ENCODE data around the gene EIF4G2. TPM values are rescaled to one million over a fixed set of nuclear protein-coding genes. Genes with fewer than 3 reads are reported as not detected.
A peak's percentile ranks its signal among the peaks of the same experiment; 100 is the strongest.

Gene EIF4G2
- total RNA-seq, 2 experiments from 2014 or later, result 757 to 842 TPM

DNA sequence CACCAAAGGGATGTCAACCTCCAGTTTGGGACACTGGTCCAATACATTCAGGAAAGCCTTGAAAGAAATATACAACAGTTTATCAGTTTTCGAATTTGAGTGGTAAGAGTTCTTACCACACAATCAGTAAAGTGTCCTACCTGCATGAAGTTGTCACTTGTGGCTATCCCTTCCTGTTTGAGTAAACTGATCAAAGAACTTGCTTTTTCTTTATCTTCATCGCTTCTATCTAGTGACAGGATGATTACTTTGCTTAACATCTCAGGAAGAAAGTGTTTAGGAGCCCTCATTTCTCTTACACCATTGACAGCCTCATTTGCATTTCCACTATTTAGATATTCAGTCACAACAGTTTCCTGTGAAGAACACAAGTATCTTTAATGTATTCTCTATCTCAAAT lies 8.4 kb downstream of the EIF4G2 start:
- Mint-ChIP-seq H3K4me3 (no peak overlapping the region), H3K36me3 (ENCODE audit: low read depth) (peaks cover 83% of the 10 kb centered on the region)
- intact Hi-C loops (cut with micrococcal nuclease), result no loop called here

DNA sequence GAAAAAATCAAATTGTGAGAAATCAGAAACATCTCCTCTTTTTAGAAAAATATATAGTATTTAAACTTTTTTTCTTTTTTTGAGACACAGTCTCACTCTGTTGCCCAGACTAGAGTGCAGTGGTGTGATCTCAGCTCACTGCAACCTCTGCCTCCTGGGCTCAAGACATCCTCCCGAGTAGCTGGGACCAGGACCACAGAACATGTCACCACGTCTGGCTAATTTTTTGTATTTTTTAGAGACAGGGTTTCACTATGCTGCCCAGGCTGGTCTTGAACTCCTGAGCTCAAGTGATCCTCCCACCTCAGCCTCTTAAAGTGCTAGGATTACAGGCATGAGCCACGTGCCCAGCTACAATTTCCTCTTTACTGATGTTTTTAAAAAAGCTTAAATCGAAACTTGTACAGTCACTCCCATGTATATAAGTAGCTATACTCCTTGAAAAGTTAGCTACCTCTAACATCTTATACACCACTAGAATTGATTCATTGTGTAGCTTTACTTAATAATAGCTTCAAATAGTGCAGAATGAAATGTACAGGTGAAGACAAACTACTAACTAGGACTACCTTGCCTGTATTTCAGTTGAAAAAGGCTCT lies 10.3 kb downstream of the EIF4G2 start:
- Mint-ChIP-seq H3K4me3 (no peak overlapping the region), H3K27me3 (no peaks in the 10 kb centered on the region), H3K27ac (peak overlapping the region; percentile 74), H3K4me1 (ENCODE audit: low read depth) (peaks cover 57% of the 10 kb centered on the region), H3K36me3 (ENCODE audit: low read depth) (peaks cover 64% of the 10 kb centered on the region), H3K9me3 (no peaks in the 10 kb centered on the region)
- ATAC-seq (peak; percentile 25), DNase-seq (no peak)
- ChIA-PET POLR2A (interaction anchor here (1.0 to 6.6 kb wide), 3 partner anchors 9 to 59 kb away, joined by 4 to 117 read pairs (median 9); partner anchors contain the start of genes EIF4G2 and ZBED5), CTCF (interaction anchor here (0.8 to 7.8 kb wide), 5 partner anchors 7 to 230 kb away, joined by 3 to 73 read pairs (median 7); no protein-coding TSS in a partner anchor)
- TF ChIP-seq, protein P1, sequence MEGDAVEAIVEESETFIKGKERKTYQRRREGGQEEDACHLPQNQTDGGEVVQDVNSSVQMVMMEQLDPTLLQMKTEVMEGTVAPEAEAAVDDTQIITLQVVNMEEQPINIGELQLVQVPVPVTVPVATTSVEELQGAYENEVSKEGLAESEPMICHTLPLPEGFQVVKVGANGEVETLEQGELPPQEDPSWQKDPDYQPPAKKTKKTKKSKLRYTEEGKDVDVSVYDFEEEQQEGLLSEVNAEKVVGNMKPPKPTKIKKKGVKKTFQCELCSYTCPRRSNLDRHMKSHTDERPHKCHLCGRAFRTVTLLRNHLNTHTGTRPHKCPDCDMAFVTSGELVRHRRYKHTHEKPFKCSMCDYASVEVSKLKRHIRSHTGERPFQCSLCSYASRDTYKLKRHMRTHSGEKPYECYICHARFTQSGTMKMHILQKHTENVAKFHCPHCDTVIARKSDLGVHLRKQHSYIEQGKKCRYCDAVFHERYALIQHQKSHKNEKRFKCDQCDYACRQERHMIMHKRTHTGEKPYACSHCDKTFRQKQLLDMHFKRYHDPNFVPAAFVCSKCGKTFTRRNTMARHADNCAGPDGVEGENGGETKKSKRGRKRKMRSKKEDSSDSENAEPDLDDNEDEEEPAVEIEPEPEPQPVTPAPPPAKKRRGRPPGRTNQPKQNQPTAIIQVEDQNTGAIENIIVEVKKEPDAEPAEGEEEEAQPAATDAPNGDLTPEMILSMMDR (IDR thresholded peaks at IDR 0.05), result no peak
- intact Hi-C loops (cut with micrococcal nuclease), result loop anchor here (10.0 kb wide), 1 partner anchor 136 kb away; no protein-coding TSS in a partner anchor

More for the DNA sequence above, 8.4 kb downstream of the EIF4G2 start:
- Mint-ChIP-seq H3K27me3 (no peaks in the 10 kb centered on the region), H3K27ac (peak overlapping the region; percentile 69), H3K9me3 (no peaks in the 10 kb centered on the region), H3K4me1 (ENCODE audit: low read depth) (peaks cover 69% of the 10 kb centered on the region)
- ATAC-seq (no peak), DNase-seq (no peak)
- ChIA-PET CTCF (interaction anchor here (1.0 to 7.8 kb wide), 3 partner anchors 9 to 134 kb away, joined by 3 to 73 read pairs (median 8); no protein-coding TSS in a partner anchor), POLR2A (interaction anchor here (0.6 to 6.6 kb wide), 3 partner anchors 7 to 51 kb away, joined by 3 to 117 read pairs (median 3); partner anchors contain the start of gene EIF4G2)
- TF ChIP-seq, protein P1 (IDR thresholded peaks at IDR 0.05), result no peak

- ChIA-PET POLR2A (interaction anchor here (2.0 to 6.6 kb wide), 2 partner anchors 10 to 60 kb away, joined by 9 to 117 read pairs; partner anchors contain the start of genes EIF4G2 and ZBED5), CTCF (interaction anchor here (0.9 to 1.7 kb wide), 4 partner anchors 81 to 231 kb away, joined by 3 to 7 read pairs (median 4); no protein-coding TSS in a partner anchor)
- DNase-seq (no peak), ATAC-seq (no peak)
- H3K4me1 Mint-ChIP-seq (ENCODE audit: low read depth), result peaks cover 56% of the 10 kb centered on the region
- peaks cover 5% of the 10 kb centered on the region for H3K27me3 Mint-ChIP-seq
- H3K27ac Mint-ChIP-seq, result no peak overlapping the region
- H3K36me3 Mint-ChIP-seq (ENCODE audit: low read depth), result peaks cover 56% of the 10 kb centered on the region
- no peak overlapping the region for H3K4me3 Mint-ChIP-seq
- TF ChIP-seq, protein P1 (IDR thresholded peaks at IDR 0.05), result no peak
- intact Hi-C loops (cut with micrococcal nuclease), result loop anchor here (10.0 kb wide), 1 partner anchor 137 kb away; no protein-coding TSS in a partner anchor
- H3K9me3 Mint-ChIP-seq, result no peaks in the 10 kb centered on the region
Observed at GRCh38 chr11:10797531-10797930, 11.2 kb downstream of the EIF4G2 start.

- intact Hi-C loops (cut with micrococcal nuclease), result loop anchor here (10.0 kb wide), 1 partner anchor 138 kb away; no protein-coding TSS in a partner anchor
- Mint-ChIP-seq H3K27ac (peak overlapping the region; percentile 61), H3K9me3 (no peaks in the 10 kb centered on the region), H3K27me3 (peaks cover 5% of the 10 kb centered on the region), H3K4me3 (no peak overlapping the region), H3K36me3 (ENCODE audit: low read depth) (peaks cover 51% of the 10 kb centered on the region), H3K4me1 (ENCODE audit: low read depth) (peaks cover 51% of the 10 kb centered on the region)
- no peak for ATAC-seq
- ChIA-PET CTCF (interaction anchor here (0.7 to 1.8 kb wide), 3 partner anchors 13 to 226 kb away, joined by 3 to 6 read pairs (median 4); no protein-coding TSS in a partner anchor), POLR2A (interaction anchor here (1.0 to 6.6 kb wide), 5 partner anchors 7 to 39 kb away, joined by 3 to 117 read pairs (median 5); partner anchors contain the start of gene EIF4G2)
- TF ChIP-seq, protein P1 (IDR thresholded peaks at IDR 0.05), result no peak
- DNase-seq, result no peak
Observed at GRCh38 chr11:10797001-10797400, 11.7 kb downstream of the EIF4G2 start.

Data from activated CD8-positive, alpha-beta T cell treated with anti-CD3 and anti-CD28 coated beads for 36 hours (primary cell).